ENCODE results near the gene DCLK3.

DCLK3 gene

DNA sequence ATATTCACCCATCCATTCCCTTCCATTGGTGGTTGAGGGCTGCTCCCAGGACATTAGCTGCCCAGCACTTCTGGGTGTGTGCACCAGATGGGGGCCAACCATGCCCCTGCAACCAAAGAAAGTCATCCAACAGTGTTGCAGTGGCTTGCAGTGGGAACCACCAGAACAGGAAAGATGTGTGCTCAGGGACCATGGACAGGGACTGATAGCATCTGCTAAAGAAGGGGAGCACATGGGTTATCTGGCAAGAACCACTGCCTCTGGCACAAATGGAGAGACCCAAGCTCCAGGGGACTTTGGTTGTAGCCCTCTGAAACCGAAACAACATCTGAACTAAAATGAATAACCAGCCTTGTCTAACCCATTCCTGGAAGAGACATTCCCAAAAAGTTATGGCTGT, 8.1 kb downstream of the DCLK3 start:
- no peak for DNase-seq (ENCODE audit: low read depth, low spot score)
- no peak overlapping the region for H3K4me3 ChIP-seq (ENCODE audit: low read depth, low read length)
- TF ChIP-seq, protein P1, sequence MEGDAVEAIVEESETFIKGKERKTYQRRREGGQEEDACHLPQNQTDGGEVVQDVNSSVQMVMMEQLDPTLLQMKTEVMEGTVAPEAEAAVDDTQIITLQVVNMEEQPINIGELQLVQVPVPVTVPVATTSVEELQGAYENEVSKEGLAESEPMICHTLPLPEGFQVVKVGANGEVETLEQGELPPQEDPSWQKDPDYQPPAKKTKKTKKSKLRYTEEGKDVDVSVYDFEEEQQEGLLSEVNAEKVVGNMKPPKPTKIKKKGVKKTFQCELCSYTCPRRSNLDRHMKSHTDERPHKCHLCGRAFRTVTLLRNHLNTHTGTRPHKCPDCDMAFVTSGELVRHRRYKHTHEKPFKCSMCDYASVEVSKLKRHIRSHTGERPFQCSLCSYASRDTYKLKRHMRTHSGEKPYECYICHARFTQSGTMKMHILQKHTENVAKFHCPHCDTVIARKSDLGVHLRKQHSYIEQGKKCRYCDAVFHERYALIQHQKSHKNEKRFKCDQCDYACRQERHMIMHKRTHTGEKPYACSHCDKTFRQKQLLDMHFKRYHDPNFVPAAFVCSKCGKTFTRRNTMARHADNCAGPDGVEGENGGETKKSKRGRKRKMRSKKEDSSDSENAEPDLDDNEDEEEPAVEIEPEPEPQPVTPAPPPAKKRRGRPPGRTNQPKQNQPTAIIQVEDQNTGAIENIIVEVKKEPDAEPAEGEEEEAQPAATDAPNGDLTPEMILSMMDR (IDR thresholded peaks at IDR 0.05; ENCODE audit: insufficient read depth, low read length, missing control alignments): no peak
- POLR2A ChIA-PET: no interaction called here
- CTCF ChIA-PET: no interaction called here

DNA sequence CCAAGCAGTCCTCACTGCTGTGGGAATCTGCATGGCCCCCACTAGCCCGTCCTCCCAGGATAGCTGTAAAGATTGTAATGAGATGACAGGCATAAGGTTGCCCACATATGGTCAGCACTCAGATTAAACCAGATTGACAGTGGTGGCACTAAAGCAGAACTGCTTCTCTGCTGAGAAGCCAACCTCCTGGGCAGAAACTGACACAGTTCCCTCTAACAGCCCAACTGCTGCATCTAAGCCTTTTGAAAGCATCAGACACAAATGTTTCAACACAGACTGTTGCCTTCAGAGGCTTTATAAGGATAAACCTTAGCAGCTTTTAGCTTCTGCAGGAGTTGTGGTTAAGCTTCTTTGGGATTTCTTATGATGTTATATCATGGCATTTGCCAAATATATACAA, 13.0 kb downstream of the DCLK3 start:
- TF ChIP-seq, protein P1 (IDR thresholded peaks at IDR 0.05; ENCODE audit: insufficient read depth, low read length, missing control alignments): no peak
- no peak overlapping the region for H3K4me3 ChIP-seq (ENCODE audit: low read depth, low read length)
- no peak for DNase-seq (ENCODE audit: low read depth, low spot score)
- ChIA-PET POLR2A (no interaction called here), CTCF (interaction anchor here (0.9 to 4.3 kb wide), 3 partner anchors 8 to 206 kb away, joined by 4 to 14 read pairs (median 4); no protein-coding TSS in a partner anchor)

DNA sequence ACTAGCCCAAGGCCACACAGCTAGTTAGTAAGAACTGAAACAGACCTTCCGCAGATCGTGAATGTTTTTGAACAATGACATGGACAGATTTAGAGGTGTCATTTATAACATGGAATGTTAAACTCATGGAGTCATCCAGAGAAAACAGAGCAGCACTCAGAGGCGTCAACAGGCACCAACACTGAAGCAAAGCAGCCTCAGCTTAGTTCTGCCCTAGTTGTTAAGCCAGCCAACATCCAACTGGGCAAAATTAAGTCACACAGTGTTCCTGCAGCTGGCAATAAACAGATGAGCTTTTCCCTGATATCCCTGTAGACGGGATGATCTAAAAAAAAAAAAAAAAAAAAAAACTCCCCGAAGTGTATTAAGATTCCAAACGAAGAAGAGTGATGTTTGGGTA, 13.6 kb downstream of the DCLK3 start:
- no peak overlapping the region for H3K4me3 ChIP-seq (ENCODE audit: low read depth, low read length)
- no peak for DNase-seq (ENCODE audit: low read depth, low spot score)
- TF ChIP-seq, protein P1 (IDR thresholded peaks at IDR 0.05; ENCODE audit: insufficient read depth, low read length, missing control alignments): no peak
- CTCF ChIA-PET: interaction anchor here (0.8 to 4.3 kb wide), 3 partner anchors 9 to 23 kb away, joined by 3 to 14 read pairs (median 4); no protein-coding TSS in a partner anchor
- POLR2A ChIA-PET: no interaction called here

DNA sequence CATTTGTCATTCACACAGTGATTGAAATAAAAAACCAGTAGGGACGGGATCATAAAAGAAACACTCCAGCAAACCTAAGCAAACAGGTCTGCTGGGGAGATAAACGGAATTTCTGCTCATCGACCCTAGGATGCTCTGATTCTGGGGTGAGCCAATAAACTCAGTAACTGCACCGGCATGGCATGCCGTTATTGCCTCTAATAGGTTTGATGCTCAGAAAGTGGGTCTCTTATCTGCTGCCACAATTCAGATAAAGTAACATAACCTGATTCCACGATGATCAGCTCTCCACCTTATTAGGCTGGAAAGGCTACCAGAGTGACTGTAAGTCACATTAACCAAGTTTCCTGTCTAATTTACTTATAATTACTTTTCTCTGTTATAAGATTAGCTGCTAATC, 19.6 kb downstream of the DCLK3 start:
- no peak overlapping the region for H3K4me3 ChIP-seq (ENCODE audit: low read depth, low read length)
- POLR2A ChIA-PET: no interaction called here
- no peak for DNase-seq (ENCODE audit: low read depth, low spot score)
- CTCF ChIA-PET: interaction anchor here (1.2 to 2.1 kb wide), 2 partner anchors 10 to 123 kb away, joined by 4 to 5 read pairs; no protein-coding TSS in a partner anchor
- TF ChIP-seq, protein P1 (IDR thresholded peaks at IDR 0.05; ENCODE audit: insufficient read depth, low read length, missing control alignments): no peak

DNA sequence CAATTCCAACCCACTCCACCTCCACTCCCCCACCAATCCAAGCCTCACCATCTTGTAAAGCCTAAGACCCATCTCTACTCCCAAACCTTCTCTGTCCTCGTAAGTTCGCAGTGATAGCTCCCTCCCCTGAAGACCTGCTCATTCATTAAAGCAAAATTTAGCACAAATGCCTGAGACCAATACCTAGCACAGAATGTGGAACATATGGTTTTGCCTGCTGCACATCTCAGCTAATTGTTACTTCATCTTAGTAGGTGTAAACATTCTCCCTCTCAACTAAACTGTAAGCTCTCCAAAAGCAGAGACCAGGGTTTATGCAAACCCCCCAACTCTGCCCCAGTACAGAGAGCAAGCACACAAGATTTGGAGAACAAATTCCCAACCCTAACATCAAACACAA, 20.5 kb downstream of the DCLK3 start:
- DNase-seq (ENCODE audit: low read depth, low spot score): no peak
- TF ChIP-seq, protein P1 (IDR thresholded peaks at IDR 0.05; ENCODE audit: insufficient read depth, low read length, missing control alignments): no peak
- no peak overlapping the region for H3K4me3 ChIP-seq (ENCODE audit: low read depth, low read length)
- ChIA-PET CTCF (interaction anchor here (1.0 to 2.1 kb wide), 4 partner anchors 9 to 124 kb away, joined by 3 to 5 read pairs (median 4); no protein-coding TSS in a partner anchor), POLR2A (no interaction called here)

DNA sequence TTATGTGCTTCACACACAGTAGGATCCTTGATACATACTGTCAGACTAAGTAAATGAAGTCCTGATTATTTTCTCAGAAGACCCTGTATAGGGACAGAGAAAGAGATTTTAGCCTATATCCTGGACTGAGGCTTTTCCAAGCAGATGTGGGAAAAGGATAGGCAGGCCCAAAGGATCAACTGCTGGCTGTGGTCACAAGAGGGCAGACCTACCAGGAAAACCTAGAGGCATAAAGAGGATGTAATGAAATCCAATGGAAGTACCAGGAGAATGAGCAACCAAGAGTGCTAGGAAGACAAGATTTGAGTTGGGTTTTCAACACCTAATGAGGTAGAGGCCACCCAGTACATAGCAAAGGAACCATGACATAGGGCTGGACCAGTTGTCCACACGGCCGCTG, 23.1 kb downstream of the DCLK3 start:
- CTCF ChIA-PET: interaction anchor here (1.2 to 2.9 kb wide), 4 partner anchors 10 to 217 kb away, joined by 3 to 14 read pairs (median 8); no protein-coding TSS in a partner anchor
- TF ChIP-seq, protein P1 (IDR thresholded peaks at IDR 0.05; ENCODE audit: insufficient read depth, low read length, missing control alignments): peak; percentile 18
- DNase-seq (ENCODE audit: low read depth, low spot score): no peak
- H3K4me3 ChIP-seq (ENCODE audit: low read depth, low read length): no peak overlapping the region
- POLR2A ChIA-PET: no interaction called here
